H1 (cell line): ENCODE data around the gene CDH18. TPM values are rescaled to one million over a fixed set of nuclear protein-coding genes. Genes with fewer than 3 reads are reported as not detected.

Source experiments
- BACH1 ChIP-seq: IDR thresholded peaks from 2 replicates; pipeline ENCODE4 v1.6.1; 2012; ENCODE audit warnings: low read length, improper control_type of control experiment
- JUND ChIP-seq: IDR thresholded peaks from 2 replicates; pipeline ENCODE4 v1.6.1; 2011; ENCODE audit warnings: mild to moderate bottlenecking, improper control_type of control experiment, low read length
- KDM5A ChIP-seq: fragments of 200-600 bp; IDR thresholded peaks from 2 replicates; pipeline ENCODE4 v1.7.1; 2012; ENCODE audit warnings: mild to moderate bottlenecking, low read length, inconsistent platforms, mixed read lengths
- NANOG ChIP-seq: IDR thresholded peaks from 2 replicates; pipeline ENCODE4 v1.6.1; 2011; ENCODE audit warnings: low read length, low read depth, mild to moderate bottlenecking, inconsistent platforms; ENCODE audit not compliant: insufficient read depth, poor library complexity, severe bottlenecking
- polyA plus RNA-seq, 7 experiments: library from polyadenylated mRNA; depleted of rRNA in 3 of 7; stranded (reverse) in 5 of 7; unstranded in 2 of 7; fragments of >200 nt in 5 of 7; fragments of 200-250 nt in 2 of 7; gene quantifications; 1 replicate in 5 of 7; 2 replicates in 1 of 7; 4 replicates in 1 of 7; pipeline versions ENCODE4 v1.2.1 to v1.2.3, GENCODE V29; 2011 to 2013; ENCODE audit warnings: missing spikeins in 2 of 7, mixed read lengths in 2 of 7
- total RNA-seq: library from RNA; stranded (reverse); fragmentation: NEBNext Ultra II Directional; extraction: Animal tissue kit (Norgen Biotek cat#: 25700); gene quantifications from 2 replicates; pipeline ENCODE4 v1.2.1, GENCODE V29; 2021

CDH18 gene
- total and polyA plus RNA-seq, 2 of the 8 experiments (the other 6 are each of a cell fraction or from before 2014, with no cell fraction given), result 0.30 to 0.32 TPM

- TF ChIP-seq KDM5A, result no peak
- TF ChIP-seq BACH1, result no peak
- no peak for TF ChIP-seq NANOG
- TF ChIP-seq JUND, result no peak
Measured at GRCh38 chr5:19978476-19978875, 9.5 kb downstream of the CDH18 start (continued).
